Sigmoid colon (tissue), 7 donors: ENCODE results near the gene TMEM174. TPM values are rescaled to one million over a fixed set of nuclear protein-coding genes. Genes with fewer than 3 reads are reported as not detected.

Experiments
- DNase-seq: peaks from one replicate; pipeline ENCODE4 v3.0.0-alpha.2; 2019
- H3K27ac ChIP-seq, 4 donors: fragments of 200-600 bp; sonication (generic); one replicate each; pipeline ENCODE4 v1.5.1; 2016 to 2019; ENCODE audit warnings: mild to moderate bottlenecking in 1 of 4
- H3K27me3 ChIP-seq, 3 donors: fragments of 200-600 bp; sonication (generic); one replicate each; pipeline ENCODE4 v1.5.1; 2019; ENCODE audit warnings: mild to moderate bottlenecking in 1 of 3
- H3K36me3 ChIP-seq, 4 donors: fragments of 200-600 bp; sonication (generic); one replicate each; pipeline ENCODE4 v1.5.1; 2016 to 2019
- H3K4me1 ChIP-seq, 4 donors: fragments of 200-600 bp; sonication (generic); one replicate each; pipeline ENCODE4 v1.5.1; 2017 to 2019
- H3K4me3 ChIP-seq, 4 donors: fragments of 200-600 bp; sonication (generic); one replicate each; pipeline ENCODE4 v1.5.1; 2017 to 2019; ENCODE audit warnings: mild to moderate bottlenecking in 2 of 4, moderate library complexity in 1 of 4
- H3K9me3 ChIP-seq, 4 donors: fragments of 200-600 bp in 3 of 4; sonication (generic) in 3 of 4; one replicate each; pipeline versions ENCODE4 v1.5.1 to v1.6.1; 2013 to 2019
- CTCF ChIP-seq, 4 experiments: fragments of 450-650 bp in 3 of 4; fragments of 200-600 bp in 1 of 4; IDR thresholded peaks; one replicate each; pipeline ENCODE4 v1.5.1; 2016 to 2019; ENCODE audit warnings: antibody characterized with exemption in 4 of 4, mild to moderate bottlenecking in 3 of 4, moderate library complexity in 2 of 4
- EP300 ChIP-seq, 4 donors: sonication (generic); formaldehyde crosslinking; IDR thresholded peaks; one replicate each; pipeline ENCODE4 v1.6.1; 2017; ENCODE audit warnings: antibody characterized with exemption in 4 of 4
- POLR2A ChIP-seq, 2 donors: fragments of 450-650 bp; IDR thresholded peaks; one replicate each; pipeline ENCODE4 v1.6.1; 2016; ENCODE audit warnings: antibody characterized with exemption in 2 of 2, mild to moderate bottlenecking in 2 of 2, moderate library complexity in 2 of 2
- POLR2AphosphoS5 ChIP-seq, 4 donors: sonication (generic); formaldehyde crosslinking; IDR thresholded peaks; one replicate each; pipeline ENCODE4 v1.6.1; 2017; ENCODE audit warnings: antibody characterized with exemption in 4 of 4
- WGBS, 2 donors: extraction: QIAGEN DNeasy Blood & Tissue Kit; methylation state at CpG; one replicate each; pipeline ENCODE4 v1.1.7; 2013; 5-methylcytosine and 5-hydroxymethylcytosine counted together
- intact Hi-C: fragments of 100-400 bp; cut with DNase I; formaldehyde crosslinking; loops from one replicate; pipeline ENCODE4 v1.15.1; 2023
- polyA plus RNA-seq, 3 donors: library from polyadenylated mRNA; stranded (reverse); fragments of 200-250 nt; gene quantifications; one replicate each; pipeline ENCODE4 v1.2.3, GENCODE V29; 2013
- total RNA-seq, 4 donors: library from RNA; depleted of rRNA; stranded (reverse); fragments of >200 nt; gene quantifications; one replicate each; pipeline ENCODE4 v1.1.0, GENCODE V29; 2016
- donor health status: healthy with polysubstance abuse.
- donor health status: Bipolar disorder and iron deficiency.
- donor health status: healthy.

TMEM174 gene
- total and polyA plus RNA-seq, 7 donors = not detected

GRCh38 chr5:73178265-73178664 is 5.3 kb downstream of the TMEM174 start:
- no peaks in the 10 kb centered on the region for H3K36me3 ChIP-seq
- no peaks in the 10 kb centered on the region for H3K9me3 ChIP-seq
- H3K4me1 ChIP-seq = no peaks in the 10 kb centered on the region

GRCh38 chr5:73179730-73180129 is 6.7 kb downstream of the TMEM174 start:
- no peak overlapping the region for H3K27ac ChIP-seq
- intact Hi-C loops = no loop called here
- peaks cover 0 to 11% (median 0%) of the 10 kb centered on the region in 3 donors for H3K27me3 ChIP-seq
- DNase-seq = no peak
- TF ChIP-seq POLR2AphosphoS5 (IDR thresholded peaks at IDR 0.05) (no peak), EP300 (IDR thresholded peaks at IDR 0.05) (no peak)
- 32 to 47% methylated on average over 3 of the region's 3 CpGs for WGBS, 2 donors
- peaks cover 0 to 4% (median 1%) of the 10 kb centered on the region in 4 donors for H3K9me3 ChIP-seq
- H3K4me3 ChIP-seq = no peak overlapping the region
- no peaks in the 10 kb centered on the region for H3K36me3 ChIP-seq
- H3K4me1 ChIP-seq = no peaks in the 10 kb centered on the region

More at GRCh38 chr5:73178265-73178664, 5.3 kb downstream of the TMEM174 start:
- 90 to 94% methylated on average over 5 of the region's 5 CpGs for WGBS, 2 donors
- peaks cover 0 to 4% (median 0%) of the 10 kb centered on the region in 3 donors for H3K27me3 ChIP-seq
- no peak for DNase-seq
- no peak overlapping the region for H3K27ac ChIP-seq
- no peak for TF ChIP-seq POLR2A (IDR thresholded peaks at IDR 0.05)
- TF ChIP-seq POLR2AphosphoS5 (IDR thresholded peaks at IDR 0.05) = no peak
- TF ChIP-seq EP300 (IDR thresholded peaks at IDR 0.05) = no peak
- TF ChIP-seq CTCF (IDR thresholded peaks at IDR 0.05) = no peak
- H3K4me3 ChIP-seq = no peak overlapping the region
- intact Hi-C loops = no loop called here

GRCh38 chr5:73180566-73180965 is 7.6 kb downstream of the TMEM174 start:
- no peak overlapping the region for H3K27ac ChIP-seq
- H3K4me3 ChIP-seq = no peak overlapping the region
- TF ChIP-seq POLR2AphosphoS5 (IDR thresholded peaks at IDR 0.05) (no peak), POLR2A (IDR thresholded peaks at IDR 0.05) (no peak), CTCF (IDR thresholded peaks at IDR 0.05) (no peak), EP300 (IDR thresholded peaks at IDR 0.05) (no peak)
- H3K4me1 ChIP-seq = no peaks in the 10 kb centered on the region
- H3K36me3 ChIP-seq = no peaks in the 10 kb centered on the region
- peaks cover 0 to 7% (median 1%) of the 10 kb centered on the region in 4 donors for H3K9me3 ChIP-seq
- intact Hi-C loops = no loop called here
- peaks cover 0 to 11% (median 0%) of the 10 kb centered on the region in 3 donors for H3K27me3 ChIP-seq
- no peak for DNase-seq

DNA sequence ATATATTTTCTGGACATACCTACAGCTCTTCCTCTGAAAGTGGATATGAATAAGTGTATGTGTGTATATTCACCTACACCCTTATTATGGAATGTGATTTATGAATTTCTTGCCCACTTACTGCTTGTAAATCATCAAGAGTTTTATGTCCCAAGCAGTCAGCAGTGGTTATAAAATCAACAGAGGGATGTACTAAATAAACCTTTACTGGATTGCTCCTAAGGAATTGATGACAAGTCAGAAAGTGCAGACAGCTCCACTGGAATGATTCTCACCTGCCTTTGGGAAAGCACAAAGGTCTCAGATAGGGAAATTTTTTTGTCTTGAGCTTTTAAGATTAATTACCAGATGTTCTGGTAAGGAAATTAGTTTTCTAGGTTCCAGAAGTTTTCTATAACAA is 9.3 kb downstream of the TMEM174 start:
- Histone ChIP-seq H3K36me3 (no peaks in the 10 kb centered on the region), H3K27me3 (peaks cover 0 to 11% (median 0%) of the 10 kb centered on the region in 3 donors), H3K4me1 (no peaks in the 10 kb centered on the region), H3K9me3 (peaks cover 0 to 7% (median 1%) of the 10 kb centered on the region in 4 donors), H3K27ac (no peak overlapping the region), H3K4me3 (no peak overlapping the region)
- no peak for TF ChIP-seq CTCF (IDR thresholded peaks at IDR 0.05)
- TF ChIP-seq EP300 (IDR thresholded peaks at IDR 0.05) = no peak
- no peak for TF ChIP-seq POLR2A (IDR thresholded peaks at IDR 0.05)
- no peak for TF ChIP-seq POLR2AphosphoS5 (IDR thresholded peaks at IDR 0.05)
- no peak for DNase-seq
- intact Hi-C loops = no loop called here

DNA sequence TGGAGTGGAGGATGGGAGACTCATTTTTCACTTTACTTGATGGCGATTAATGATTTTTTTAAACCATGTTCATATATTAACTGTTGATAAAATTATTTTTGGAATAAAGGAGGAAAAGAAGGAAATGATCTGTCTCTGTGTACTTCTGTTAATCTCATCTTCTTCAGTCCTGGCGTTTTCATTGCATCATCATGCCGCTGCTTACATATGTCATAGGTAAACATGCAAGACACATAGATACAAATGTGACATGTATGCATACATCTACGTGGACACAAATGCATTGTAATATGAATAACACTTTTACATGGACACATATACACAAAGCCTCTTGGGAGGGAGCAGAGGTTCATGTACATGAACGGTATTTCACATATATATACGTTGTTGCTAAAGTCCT is 10.0 kb downstream of the TMEM174 start:
- Histone ChIP-seq H3K4me3 (no peak overlapping the region), H3K27ac (no peak overlapping the region), H3K36me3 (no peaks in the 10 kb centered on the region), H3K9me3 (peaks cover 0 to 7% (median 1%) of the 10 kb centered on the region in 4 donors), H3K4me1 (no peaks in the 10 kb centered on the region), H3K27me3 (peaks cover 0 to 16% (median 0%) of the 10 kb centered on the region in 3 donors)
- WGBS, 2 donors = 19 to 69% methylated on average over 6 of the region's 6 CpGs
- intact Hi-C loops = no loop called here
- no peak for TF ChIP-seq POLR2A (IDR thresholded peaks at IDR 0.05)
- TF ChIP-seq EP300 (IDR thresholded peaks at IDR 0.05) = no peak
- no peak for TF ChIP-seq CTCF (IDR thresholded peaks at IDR 0.05)
- no peak for TF ChIP-seq POLR2AphosphoS5 (IDR thresholded peaks at IDR 0.05)
- DNase-seq = no peak
